SK-N-SH treated with all-trans-retinoic acid at 6 μM for 48 hours (cell line): ENCODE measurements around the gene PLAGL1.

Experiments used
- ATAC-seq: fragments of 200-7000 bp; cut with Tn5 transposase; 3 replicates; pipeline ENCODE4 v1.9.1; 2020; ENCODE audit warnings: mild to moderate bottlenecking, moderate library complexity
- ARNTL ChIP-seq: fragments of 450-650 bp; formaldehyde crosslinking; IDR thresholded peaks from 2 replicates; pipeline ENCODE4 v1.5.0; 2020; ENCODE audit warnings: low read depth, mild to moderate bottlenecking, moderate library complexity, borderline replicate concordance
- BACH2 ChIP-seq: fragments of 250-450 bp; sonication (Bioruptor Pico); IDR thresholded peaks from 2 replicates; pipeline ENCODE4 v1.9.0; 2021; ENCODE audit warnings: mild to moderate bottlenecking, borderline replicate concordance
- CSDC2 ChIP-seq: fragments of 250-450 bp; sonication (Bioruptor Pico); IDR thresholded peaks from 2 replicates; pipeline ENCODE4 v1.5.0; 2020; ENCODE audit warnings: mild to moderate bottlenecking, moderate library complexity
- ESRRG ChIP-seq: fragments of 250-450 bp; sonication (Bioruptor Pico); IDR thresholded peaks from 2 replicates; pipeline ENCODE4 v1.6.1; 2021; ENCODE audit warnings: mild to moderate bottlenecking
- GLIS3 ChIP-seq: fragments of 250-450 bp; sonication (Bioruptor Pico); IDR thresholded peaks from 2 replicates; pipeline ENCODE4 v1.5.0; 2020; ENCODE audit warnings: mild to moderate bottlenecking, moderate library complexity
- ISL1 ChIP-seq: fragments of 250-450 bp; sonication (Bioruptor Pico); IDR thresholded peaks from 2 replicates; pipeline ENCODE4 v2.1.2; 2022; ENCODE audit warnings: mild to moderate bottlenecking, moderate library complexity
- OSR1 ChIP-seq: fragments of 250-450 bp; sonication (Bioruptor Pico); IDR thresholded peaks from 2 replicates; pipeline ENCODE4 v1.8.0; 2022; ENCODE audit warnings: moderate library complexity, mild to moderate bottlenecking, inconsistent platforms
- POU6F1 ChIP-seq: fragments of 250-450 bp; sonication (Bioruptor Pico); IDR thresholded peaks from 2 replicates; pipeline ENCODE4 v1.8.0; 2021; ENCODE audit warnings: low read depth, mild to moderate bottlenecking, moderate library complexity, borderline replicate concordance
- PPARA ChIP-seq: fragments of 250-450 bp; sonication (Bioruptor Pico); IDR thresholded peaks from 2 replicates; pipeline ENCODE4 v1.5.0; 2020; ENCODE audit warnings: mild to moderate bottlenecking, borderline replicate concordance
- RARB ChIP-seq: fragments of 250-450 bp; sonication (Bioruptor Pico); IDR thresholded peaks from 2 replicates; pipeline ENCODE4 v1.8.0; 2021; ENCODE audit warnings: mild to moderate bottlenecking, moderate library complexity
- SNAI2 ChIP-seq: fragments of 250-450 bp; sonication (Bioruptor Pico); IDR thresholded peaks from 2 replicates; pipeline ENCODE4 v1.5.0; 2020; ENCODE audit warnings: mild to moderate bottlenecking, moderate library complexity
- TCF4 ChIP-seq: fragments of 250-450 bp; sonication (Bioruptor Pico); IDR thresholded peaks from 2 replicates; pipeline ENCODE4 v1.8.0; 2021; ENCODE audit warnings: mild to moderate bottlenecking, moderate library complexity, borderline replicate concordance
- TOX ChIP-seq: fragments of 250-450 bp; sonication (Bioruptor Pico); IDR thresholded peaks from 2 replicates; pipeline ENCODE4 v1.8.0; 2021; ENCODE audit warnings: mild to moderate bottlenecking, moderate library complexity, borderline replicate concordance
- TSHZ2 ChIP-seq: fragments of 250-450 bp; sonication (Bioruptor Pico); IDR thresholded peaks from 2 replicates; pipeline ENCODE4 v1.5.0; 2020; ENCODE audit warnings: mild to moderate bottlenecking, moderate library complexity
- ZC3H10 ChIP-seq: fragments of 250-450 bp; sonication (Bioruptor Pico); IDR thresholded peaks from 2 replicates; pipeline ENCODE4 v1.5.1; 2021; ENCODE audit warnings: mild to moderate bottlenecking, moderate library complexity
- ZFP3 ChIP-seq: fragments of 250-450 bp; sonication (Bioruptor Pico); IDR thresholded peaks from 2 replicates; pipeline ENCODE4 v1.5.0; 2020; ENCODE audit warnings: mild to moderate bottlenecking, moderate library complexity
- ZFP30 ChIP-seq: fragments of 450-650 bp; formaldehyde crosslinking; IDR thresholded peaks from 2 replicates; pipeline ENCODE4 v1.5.0; 2022; ENCODE audit warnings: mild to moderate bottlenecking, moderate library complexity
- ZNF565 ChIP-seq: fragments of 450-650 bp; formaldehyde crosslinking; conservative IDR thresholded peaks from 2 replicates; pipeline ENCODE4 v1.5.0; 2020; ENCODE audit warnings: low read depth, mild to moderate bottlenecking, moderate library complexity
- ZNF70 ChIP-seq: fragments of 450-650 bp; formaldehyde crosslinking; IDR thresholded peaks from 2 replicates; pipeline ENCODE4 v1.5.0; 2020; ENCODE audit warnings: mild to moderate bottlenecking, moderate library complexity
- ZNF8 ChIP-seq: fragments of 450-650 bp; formaldehyde crosslinking; IDR thresholded peaks from 2 replicates; pipeline ENCODE4 v1.5.0; 2020; ENCODE audit warnings: mild to moderate bottlenecking, moderate library complexity
- TF ChIP-seq, protein P1 (sequence below): fragments of 250-450 bp; sonication (Bioruptor Pico); IDR thresholded peaks from 2 replicates; pipeline ENCODE4 v1.8.0; 2020; ENCODE audit warnings: mild to moderate bottlenecking, moderate library complexity, borderline replicate concordance

PLAGL1 gene

GRCh38 chr6:144027932-144028587 is 20.0 kb upstream of the PLAGL1 start:
- no peak for TF ChIP-seq ARNTL (CRISPR knock-in tag)
- no peak for TF ChIP-seq SNAI2
- no peak for TF ChIP-seq BACH2
- TF ChIP-seq TCF4 (CRISPR knock-in tag): no peak
- TF ChIP-seq TOX (CRISPR knock-in tag): no peak
- TF ChIP-seq ISL1 (CRISPR knock-in tag): no peak
- TF ChIP-seq OSR1 (CRISPR knock-in tag): no peak
- TF ChIP-seq ZFP3: no peak
- TF ChIP-seq GLIS3 (CRISPR knock-in tag): no peak
- TF ChIP-seq PPARA (CRISPR knock-in tag): no peak
- TF ChIP-seq ZNF565 (CRISPR knock-in tag): no peak
- no peak for TF ChIP-seq TSHZ2 (CRISPR knock-in tag)
- TF ChIP-seq CSDC2 (CRISPR knock-in tag): no peak
- no peak for TF ChIP-seq RARB (CRISPR knock-in tag)
- no peak for TF ChIP-seq ZFP30
- TF ChIP-seq, protein P1, sequence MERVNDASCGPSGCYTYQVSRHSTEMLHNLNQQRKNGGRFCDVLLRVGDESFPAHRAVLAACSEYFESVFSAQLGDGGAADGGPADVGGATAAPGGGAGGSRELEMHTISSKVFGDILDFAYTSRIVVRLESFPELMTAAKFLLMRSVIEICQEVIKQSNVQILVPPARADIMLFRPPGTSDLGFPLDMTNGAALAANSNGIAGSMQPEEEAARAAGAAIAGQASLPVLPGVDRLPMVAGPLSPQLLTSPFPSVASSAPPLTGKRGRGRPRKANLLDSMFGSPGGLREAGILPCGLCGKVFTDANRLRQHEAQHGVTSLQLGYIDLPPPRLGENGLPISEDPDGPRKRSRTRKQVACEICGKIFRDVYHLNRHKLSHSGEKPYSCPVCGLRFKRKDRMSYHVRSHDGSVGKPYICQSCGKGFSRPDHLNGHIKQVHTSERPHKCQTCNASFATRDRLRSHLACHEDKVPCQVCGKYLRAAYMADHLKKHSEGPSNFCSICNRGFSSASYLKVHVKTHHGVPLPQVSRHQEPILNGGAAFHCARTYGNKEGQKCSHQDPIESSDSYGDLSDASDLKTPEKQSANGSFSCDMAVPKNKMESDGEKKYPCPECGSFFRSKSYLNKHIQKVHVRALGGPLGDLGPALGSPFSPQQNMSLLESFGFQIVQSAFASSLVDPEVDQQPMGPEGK (CRISPR knock-in tag): no peak
- TF ChIP-seq ZC3H10 (CRISPR knock-in tag): no peak
- TF ChIP-seq ESRRG (CRISPR knock-in tag): no peak
- TF ChIP-seq ZNF8: no peak
- no peak for ATAC-seq

- no peak for TF ChIP-seq ARNTL (CRISPR knock-in tag)
- TF ChIP-seq TCF4 (CRISPR knock-in tag): no peak
- TF ChIP-seq ZFP3: no peak
- TF ChIP-seq ESRRG (CRISPR knock-in tag): no peak
- TF ChIP-seq OSR1 (CRISPR knock-in tag): no peak
- TF ChIP-seq TOX (CRISPR knock-in tag): no peak
- no peak for TF ChIP-seq BACH2
- ATAC-seq: no peak
Measured at GRCh38 chr6:144023216-144023615, 15.2 kb upstream of the PLAGL1 start.

DNA sequence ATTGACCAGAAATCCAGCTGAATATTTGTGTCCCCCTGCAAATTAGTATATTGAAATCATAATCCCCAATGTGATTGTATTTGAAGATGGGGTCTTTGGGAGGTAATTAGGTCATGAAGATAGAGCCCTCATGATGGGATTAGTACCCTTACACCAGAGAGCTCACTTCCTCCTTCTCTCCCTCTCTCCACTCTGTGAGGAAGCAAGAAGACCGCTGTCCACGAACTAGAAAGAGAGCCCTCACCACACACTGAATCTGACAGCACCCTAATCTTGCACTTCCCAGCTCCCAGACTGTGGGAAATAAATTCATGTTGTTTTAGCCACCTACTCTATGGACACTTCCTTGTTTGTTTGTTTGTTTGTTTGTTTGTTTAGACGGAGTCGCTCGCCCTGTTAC is 11.9 kb upstream of the PLAGL1 start:
- TF ChIP-seq ARNTL (CRISPR knock-in tag): no peak
- TF ChIP-seq CSDC2 (CRISPR knock-in tag): no peak
- no peak for TF ChIP-seq OSR1 (CRISPR knock-in tag)
- no peak for TF ChIP-seq ZC3H10 (CRISPR knock-in tag)
- TF ChIP-seq ZFP30: no peak
- TF ChIP-seq BACH2: no peak
- no peak for TF ChIP-seq SNAI2
- no peak for TF ChIP-seq POU6F1 (CRISPR knock-in tag)
- TF ChIP-seq TCF4 (CRISPR knock-in tag): no peak
- TF ChIP-seq ISL1 (CRISPR knock-in tag): no peak
- TF ChIP-seq, protein P1 (CRISPR knock-in tag): no peak
- TF ChIP-seq GLIS3 (CRISPR knock-in tag): no peak
- no peak for TF ChIP-seq PPARA (CRISPR knock-in tag)
- TF ChIP-seq ZNF70: no peak
- TF ChIP-seq ZFP3: no peak
- ATAC-seq: no peak
